GM21717 (cell line): ENCODE data around the gene CORO2B.

Experiments
- ATAC-seq: cut with Tn5 transposase; IDR thresholded peaks from one replicate; pipeline ENCODE4 v1.9.1; 2021; ENCODE audit warnings: mild to moderate bottlenecking, moderate library complexity; ENCODE audit not compliant: unreplicated experiment

CORO2B gene

DNA sequence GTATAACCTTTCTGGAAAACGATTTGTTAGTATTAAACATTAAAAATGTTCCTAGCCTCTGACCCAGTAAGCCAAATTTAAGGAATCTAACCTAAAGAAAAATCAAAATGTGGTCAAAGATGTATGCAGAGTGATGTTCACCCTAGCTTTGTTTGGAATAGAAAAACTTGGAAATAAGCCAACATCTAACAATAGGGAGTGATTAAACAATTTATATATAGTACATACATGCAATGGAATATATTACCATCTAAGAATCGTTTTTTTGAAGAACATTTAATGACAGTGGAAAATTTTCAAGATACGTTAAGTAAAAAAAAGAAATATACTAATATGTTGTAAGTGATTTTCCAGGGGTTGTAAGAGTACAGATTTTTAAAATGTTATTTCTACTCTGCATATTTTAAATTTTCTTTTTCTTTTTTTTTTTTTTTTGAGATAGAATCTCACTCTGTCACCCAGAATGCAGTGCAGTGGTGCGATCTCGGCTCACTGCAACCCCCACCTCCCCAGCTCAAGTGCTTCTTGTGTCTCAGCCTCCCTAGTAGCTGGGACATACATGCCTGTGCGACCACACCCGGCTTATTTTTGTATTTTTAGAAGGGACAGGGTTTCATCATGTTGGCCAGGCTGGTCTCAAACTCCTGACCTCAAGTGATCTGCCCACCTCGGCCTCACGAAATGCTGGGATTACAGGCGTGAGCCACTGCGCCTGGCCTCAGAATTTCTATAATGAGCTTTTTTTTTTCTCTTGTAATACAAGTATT, 187.0 kb downstream of the CORO2B start:
- ATAC-seq = no peak

DNA sequence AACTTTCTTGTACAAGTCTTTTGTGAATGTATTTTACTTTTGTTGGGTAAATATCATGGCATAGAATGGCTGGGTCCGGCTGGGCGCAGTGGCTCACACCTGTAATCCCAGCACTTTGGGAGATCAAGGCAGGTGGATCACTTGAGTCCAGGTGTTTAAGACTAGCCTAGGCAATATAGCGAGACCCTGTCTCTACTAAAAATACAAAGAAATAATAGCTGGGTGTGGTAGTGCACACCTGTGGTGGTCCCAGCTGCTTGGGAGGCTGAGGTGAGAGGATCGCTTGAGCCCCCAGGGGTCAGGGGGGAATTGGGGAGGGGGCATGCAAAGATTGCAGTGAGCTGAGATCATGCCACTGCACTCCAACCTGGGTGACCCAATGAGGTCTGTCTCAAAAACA, 189.0 kb downstream of the CORO2B start:
- ATAC-seq = no peak

DNA sequence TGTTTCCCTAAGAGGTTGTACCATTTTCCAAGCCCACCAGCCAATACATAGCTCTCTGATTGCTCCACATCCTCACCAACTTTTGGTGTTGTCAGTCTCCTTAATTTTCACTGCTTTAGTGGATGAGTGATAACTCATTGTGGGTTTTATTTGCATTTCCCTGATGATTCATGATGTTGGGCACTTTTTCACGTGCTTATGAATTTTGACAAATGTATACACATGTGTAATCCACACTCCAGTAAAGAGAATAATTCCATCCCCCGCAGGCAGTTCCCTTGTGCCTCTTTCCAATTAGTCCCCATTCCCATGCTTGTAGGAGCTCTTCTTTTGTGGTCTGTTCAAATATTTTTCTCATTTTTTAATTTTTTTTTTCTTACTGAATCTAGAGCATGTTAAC, 189.5 kb downstream of the CORO2B start:
- ATAC-seq = no peak

DNA sequence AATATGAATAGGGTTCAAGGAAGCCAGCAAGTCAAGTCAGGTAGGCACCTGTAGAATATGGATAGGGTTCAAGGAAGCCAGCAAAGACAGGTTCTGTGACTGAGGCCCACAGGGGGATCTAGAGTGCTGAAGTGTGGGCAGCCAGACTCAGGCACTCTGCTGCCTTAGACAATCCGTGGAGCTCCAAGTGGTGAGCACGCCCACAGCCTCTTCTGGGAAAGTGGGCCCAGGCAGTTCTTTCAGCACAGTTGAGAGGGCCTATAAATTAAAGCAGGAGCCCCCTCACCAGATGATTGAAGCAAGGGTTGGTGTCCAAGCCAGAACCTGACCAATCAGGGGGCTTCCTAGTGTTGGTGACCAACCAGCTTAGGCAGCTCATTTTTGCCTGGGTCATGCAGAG, 190.9 kb downstream of the CORO2B start:
- ATAC-seq = no peak

DNA sequence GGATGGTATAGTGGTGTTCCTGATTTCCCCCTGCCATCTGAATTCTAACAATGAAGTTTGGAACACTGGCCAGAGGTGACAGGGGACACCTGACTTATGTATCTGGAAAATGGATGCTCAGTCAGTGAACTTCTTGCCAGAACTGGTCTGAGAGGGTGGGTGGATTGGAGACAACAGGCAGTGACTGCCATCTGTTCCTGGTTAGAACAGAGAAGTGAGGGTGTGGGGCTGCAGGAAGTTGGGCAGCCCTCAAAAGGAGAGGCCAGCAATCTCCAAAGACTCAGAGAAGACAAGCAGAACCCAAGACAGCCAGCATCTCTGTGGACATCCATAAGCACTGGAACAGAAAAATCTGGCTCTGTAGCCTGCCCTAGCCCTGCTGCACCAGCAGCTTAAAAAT, 191.4 kb downstream of the CORO2B start:
- no peak for ATAC-seq

DNA sequence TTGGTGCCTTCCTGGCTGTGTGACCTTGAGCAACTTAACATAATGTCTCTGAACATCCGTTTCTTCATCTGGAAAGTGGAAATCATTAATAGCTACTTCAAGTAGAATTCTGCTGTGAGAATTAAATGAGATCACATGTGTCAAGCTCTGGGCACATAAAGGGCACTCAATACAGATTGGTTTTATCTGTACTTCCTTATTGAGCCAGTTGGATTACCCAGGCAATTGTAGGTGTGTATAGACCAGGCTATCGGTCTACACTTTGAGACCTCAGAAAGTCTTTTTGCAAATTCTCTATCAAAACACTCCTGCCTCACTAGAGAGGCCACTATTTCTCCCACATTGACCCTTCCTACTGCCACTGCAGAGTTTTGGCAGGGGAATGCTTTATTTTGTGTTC, 194.2 kb downstream of the CORO2B start:
- no peak for ATAC-seq

DNA sequence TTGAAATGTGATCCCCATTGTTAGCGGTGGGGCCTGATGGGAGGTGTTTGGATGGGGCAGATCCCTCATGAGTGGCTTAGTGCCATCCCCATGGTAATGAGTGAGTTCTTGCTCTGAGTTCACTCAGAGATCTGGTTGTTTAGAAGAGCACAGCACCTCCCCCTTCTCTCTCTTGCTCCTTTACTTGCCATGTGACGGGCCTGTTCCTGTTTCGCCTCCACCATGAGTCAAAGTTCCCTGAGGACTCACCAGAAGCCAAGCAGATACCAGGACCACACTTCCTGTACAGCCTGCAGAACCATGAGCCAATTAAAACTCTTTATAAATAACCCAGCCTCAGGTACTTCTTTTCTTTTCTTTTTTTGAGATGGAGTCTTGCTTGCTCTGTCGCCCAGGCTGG, 195.3 kb downstream of the CORO2B start:
- no peak for ATAC-seq

DNA sequence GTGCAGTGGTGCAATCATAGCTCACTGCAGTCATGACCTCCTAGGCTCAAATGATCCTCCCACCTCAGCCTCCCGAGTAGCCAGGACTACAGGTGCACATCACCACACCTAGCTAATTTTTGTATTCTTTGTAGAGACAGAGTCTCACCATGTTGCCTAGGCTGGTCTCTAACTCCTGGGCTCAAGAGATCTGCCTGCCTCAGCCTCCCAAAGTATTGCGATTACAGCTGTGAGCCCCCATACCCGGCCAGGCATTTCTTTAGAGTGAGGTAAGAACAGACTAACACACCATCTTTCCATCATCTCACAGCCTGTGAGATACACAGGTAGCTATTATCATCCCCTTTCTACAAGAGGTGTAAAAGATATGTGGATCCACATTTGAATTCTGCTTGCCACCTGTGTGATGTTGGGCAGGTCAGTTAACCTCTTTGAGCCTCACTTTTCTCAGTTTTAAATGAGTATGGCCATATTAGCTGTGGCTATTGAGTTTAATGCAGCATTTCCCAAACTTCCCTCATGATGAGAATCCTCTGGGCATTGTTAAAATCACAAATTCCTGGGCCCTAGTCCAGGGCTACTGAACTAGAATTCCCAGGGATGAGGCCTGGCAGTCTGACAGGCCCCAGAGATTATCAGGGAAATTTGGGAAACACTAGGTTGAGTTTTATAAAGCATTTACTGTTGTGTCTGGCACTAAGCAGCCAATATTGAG, 195.9 kb downstream of the CORO2B start:
- no peak for ATAC-seq

DNA sequence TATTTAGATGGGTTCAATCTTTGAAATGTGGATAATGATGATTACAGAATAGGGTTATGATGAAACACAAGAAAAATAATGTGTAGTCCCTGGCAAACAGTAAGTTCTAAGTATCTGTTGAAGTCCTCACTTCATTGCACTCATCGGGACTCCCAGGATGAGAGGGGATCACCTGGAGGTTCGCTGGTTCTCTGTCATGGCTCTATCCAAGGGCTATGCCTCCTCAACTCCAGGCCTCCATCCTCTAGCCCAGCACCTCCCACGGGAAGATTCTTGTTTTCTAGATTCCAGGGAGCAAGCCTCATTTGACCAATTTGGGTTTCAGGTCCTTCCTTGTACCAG, 196.4 kb downstream of the CORO2B start:
- no peak for ATAC-seq

DNA sequence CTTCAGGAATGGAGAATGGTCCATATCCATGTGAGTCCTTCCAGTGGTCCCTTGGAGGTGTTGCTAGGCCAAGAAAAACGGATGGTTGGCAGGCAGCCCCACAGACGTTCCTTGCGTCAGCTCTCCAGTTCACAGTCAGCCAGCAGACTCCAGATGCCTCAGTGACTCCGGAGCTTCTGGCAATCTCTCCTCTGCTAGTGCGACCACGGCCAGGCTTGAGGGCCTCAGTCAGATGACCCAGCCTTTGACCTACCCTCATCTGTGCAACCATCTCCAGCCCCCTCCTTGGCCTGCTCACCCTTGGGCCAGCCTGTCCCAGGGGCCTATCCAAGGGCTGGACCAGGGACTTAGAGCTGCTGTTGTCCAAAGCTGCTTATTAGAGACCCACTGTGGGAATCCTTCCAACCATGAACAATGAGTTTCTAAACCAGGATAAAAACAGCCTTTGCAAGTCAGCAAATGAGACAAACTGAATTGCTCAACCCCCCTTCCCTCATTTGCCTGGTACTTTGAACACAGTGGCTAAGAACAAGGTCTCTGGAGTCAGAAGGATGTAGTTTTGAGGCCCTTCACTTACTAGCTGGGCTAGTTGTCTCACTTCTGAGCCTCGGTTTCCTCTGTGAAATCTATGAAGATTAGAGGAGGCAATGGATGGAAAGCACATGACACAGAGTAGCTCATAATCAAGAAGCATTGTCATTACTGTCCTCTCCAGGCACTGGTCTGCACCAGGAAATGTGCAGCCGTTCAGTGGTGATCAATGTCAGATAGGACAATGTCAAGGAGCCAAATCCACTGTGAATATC, 197.1 kb downstream of the CORO2B start:
- ATAC-seq = no peak

DNA sequence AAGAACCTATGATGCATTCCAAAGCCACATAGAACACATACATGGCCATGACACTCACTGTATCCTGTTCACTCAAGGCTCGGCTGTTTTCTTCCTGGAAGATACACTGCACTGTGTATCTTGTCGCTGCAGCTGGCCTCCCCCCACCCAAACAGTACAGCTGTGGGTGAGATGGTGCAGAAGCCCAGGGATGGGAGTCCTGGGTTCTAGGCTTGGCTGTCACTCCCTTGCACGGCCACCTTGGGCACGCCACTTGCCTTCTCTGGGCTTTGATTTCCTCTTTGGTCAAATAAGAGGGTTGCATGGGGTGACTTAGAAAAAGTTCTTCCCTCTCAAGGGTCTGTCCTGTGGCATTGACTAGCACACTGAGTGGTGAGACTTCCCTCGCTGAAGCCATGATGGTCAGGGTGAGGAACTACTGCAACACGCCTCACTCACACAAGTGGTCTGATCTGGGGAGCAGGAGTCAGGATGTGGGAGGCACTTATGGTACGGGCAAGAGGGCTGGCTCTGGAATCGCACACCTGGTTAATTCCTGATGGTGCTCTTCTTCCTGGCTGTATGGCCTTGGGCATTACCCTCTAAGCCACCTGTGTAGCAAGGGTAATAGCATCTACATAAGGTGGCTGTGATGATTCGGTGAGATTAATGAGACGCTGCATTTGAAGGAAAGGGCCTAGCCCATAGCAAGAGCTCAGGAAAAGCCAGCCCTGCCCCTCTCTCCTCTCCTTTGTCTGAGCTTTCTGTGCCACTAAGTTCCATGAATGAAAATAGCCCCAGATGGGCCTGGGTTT, 197.9 kb downstream of the CORO2B start:
- no peak for ATAC-seq
